Measurements from ENCODE around the gene HCRT.

Gene HCRT

DNA sequence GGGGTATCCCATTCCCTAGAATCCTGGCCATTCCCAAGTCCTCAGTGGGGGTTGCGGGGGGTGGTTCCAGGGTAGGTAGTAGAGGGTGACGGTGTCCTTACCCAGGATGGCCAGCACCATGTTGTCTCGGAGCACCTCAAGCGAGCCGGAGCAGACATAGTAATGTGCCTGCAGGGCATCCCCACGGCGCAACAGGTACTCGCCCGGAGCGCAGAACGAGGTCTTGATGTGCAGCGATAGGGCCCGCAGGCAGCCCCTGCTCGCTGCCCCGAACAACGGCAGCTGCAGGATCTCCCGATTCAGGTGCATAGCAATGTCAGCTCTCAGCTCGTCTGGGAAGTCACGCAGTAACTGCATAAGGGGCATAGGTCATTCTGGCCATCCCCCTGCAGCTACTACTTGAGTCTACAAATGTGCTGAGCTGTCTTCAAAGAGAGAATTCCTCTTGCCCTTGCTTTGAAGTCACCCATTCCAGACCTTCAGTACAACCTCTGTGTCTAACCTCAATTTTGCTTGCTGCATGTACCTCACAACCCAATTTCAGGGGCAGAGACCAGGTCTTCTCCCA is 19.0 kb downstream of the HCRT start:
- no peak for DNase-seq (ENCODE audit: low read depth)
- no peak overlapping the region for H3K4me3 ChIP-seq (ENCODE audit: low read depth, low read length)
- TF ChIP-seq, protein P1, sequence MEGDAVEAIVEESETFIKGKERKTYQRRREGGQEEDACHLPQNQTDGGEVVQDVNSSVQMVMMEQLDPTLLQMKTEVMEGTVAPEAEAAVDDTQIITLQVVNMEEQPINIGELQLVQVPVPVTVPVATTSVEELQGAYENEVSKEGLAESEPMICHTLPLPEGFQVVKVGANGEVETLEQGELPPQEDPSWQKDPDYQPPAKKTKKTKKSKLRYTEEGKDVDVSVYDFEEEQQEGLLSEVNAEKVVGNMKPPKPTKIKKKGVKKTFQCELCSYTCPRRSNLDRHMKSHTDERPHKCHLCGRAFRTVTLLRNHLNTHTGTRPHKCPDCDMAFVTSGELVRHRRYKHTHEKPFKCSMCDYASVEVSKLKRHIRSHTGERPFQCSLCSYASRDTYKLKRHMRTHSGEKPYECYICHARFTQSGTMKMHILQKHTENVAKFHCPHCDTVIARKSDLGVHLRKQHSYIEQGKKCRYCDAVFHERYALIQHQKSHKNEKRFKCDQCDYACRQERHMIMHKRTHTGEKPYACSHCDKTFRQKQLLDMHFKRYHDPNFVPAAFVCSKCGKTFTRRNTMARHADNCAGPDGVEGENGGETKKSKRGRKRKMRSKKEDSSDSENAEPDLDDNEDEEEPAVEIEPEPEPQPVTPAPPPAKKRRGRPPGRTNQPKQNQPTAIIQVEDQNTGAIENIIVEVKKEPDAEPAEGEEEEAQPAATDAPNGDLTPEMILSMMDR (IDR thresholded peaks at IDR 0.05; ENCODE audit: insufficient read depth, low read depth, low read length, missing control alignments) = no peak

DNA sequence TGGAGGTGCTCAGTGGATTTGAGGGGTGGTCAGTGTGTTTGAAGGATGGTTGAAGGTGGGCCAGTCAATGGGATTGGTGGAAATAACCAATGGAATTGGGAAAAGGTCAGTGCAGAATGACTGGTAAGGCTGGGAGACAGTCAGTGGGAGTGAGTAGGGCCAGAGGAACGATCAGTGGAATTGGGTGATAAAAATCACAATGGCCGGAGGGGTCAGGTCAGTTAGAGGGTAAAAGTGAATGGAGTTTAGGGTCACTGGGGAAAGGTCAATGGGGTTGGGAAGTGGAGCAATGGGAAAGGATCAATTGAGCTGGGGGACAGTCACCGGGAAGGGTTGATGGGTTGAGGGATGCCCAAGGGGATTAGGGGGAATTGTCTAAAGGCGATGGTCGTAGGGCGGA is 19.5 kb downstream of the HCRT start:
- TF ChIP-seq, protein P1 (IDR thresholded peaks at IDR 0.05; ENCODE audit: insufficient read depth, low read depth, low read length, missing control alignments) = no peak
- no peak overlapping the region for H3K4me3 ChIP-seq (ENCODE audit: low read depth, low read length)
- DNase-seq (ENCODE audit: low read depth) = no peak

DNA sequence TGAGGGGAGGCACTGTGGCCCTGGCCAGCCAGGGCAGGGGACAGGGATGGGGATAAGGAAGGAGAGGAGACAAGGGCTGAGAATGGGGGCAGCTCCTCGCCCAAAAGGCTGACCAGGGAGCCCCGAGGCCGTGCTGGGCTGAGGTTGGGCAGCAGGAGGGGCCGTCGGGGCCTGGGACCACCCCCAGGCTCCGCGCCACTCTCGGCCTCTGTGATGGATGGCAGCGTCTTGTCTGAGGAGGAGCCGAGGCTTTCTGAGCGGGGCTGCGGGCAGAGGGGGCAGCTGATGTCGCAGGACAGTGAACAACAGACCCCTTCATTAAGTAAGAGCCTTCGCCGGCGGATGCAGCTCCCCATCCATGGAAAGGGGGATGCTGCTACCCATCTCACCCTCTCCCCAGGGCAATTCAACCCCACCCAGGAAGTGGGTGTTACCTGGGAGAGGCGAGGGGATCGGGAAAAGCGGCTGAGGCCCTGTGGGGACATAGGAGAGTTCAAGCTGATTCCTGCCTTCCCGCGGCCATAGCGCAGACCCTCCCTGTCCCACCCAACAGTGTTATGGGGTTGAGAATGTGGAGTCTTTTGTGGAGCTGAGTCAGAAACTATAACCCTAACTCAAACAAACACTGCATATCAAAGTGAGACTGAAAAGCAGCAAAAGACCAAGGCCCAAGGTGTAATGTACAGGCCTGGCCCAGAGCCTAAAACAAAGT is 21.4 kb downstream of the HCRT start:
- TF ChIP-seq, protein P1 (IDR thresholded peaks at IDR 0.05; ENCODE audit: insufficient read depth, low read depth, low read length, missing control alignments) = no peak
- no peak overlapping the region for H3K4me3 ChIP-seq (ENCODE audit: low read depth, low read length)
- DNase-seq (ENCODE audit: low read depth) = no peak

DNA sequence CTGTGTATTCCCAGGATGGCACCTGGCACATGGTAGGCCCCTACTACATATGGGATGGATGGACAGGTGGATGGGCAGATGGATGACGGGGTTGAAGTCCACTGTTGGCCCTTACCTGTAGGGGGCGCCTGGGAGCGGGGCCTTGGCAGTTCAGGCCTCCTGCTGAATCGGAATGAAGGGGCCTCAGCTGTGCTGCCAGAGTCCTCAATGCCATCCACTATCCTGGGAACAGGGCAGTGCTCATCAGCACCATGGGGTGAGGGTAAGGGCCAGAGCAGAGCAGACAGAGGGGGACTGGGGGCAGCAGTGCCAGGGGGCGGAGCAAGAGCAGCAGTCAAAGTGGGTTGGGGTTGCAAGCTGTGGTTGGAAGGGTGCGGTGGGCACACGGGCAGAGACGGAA is 22.1 kb downstream of the HCRT start:
- DNase-seq (ENCODE audit: low read depth) = peak; percentile 51
- TF ChIP-seq, protein P1 (IDR thresholded peaks at IDR 0.05; ENCODE audit: insufficient read depth, low read depth, low read length, missing control alignments) = peak; percentile 66
- no peak overlapping the region for H3K4me3 ChIP-seq (ENCODE audit: low read depth, low read length)

DNA sequence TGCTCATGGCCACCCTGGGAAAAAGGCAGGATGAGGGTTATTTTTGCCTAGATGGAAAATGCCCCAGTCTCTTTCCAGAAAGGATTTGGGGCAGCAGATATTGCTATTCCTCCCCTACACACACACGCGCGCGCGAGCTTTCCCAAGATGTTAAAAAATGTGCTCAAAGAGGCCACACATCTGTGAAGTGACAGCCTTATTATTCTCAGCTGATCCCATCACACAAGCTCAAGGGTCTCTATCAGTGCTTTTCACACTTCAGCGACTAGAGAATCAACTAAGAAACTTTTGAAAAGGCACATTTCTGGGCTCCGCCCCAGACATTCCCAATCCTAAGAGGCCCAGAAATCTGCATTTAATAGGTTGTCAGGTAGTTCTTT is 24.7 kb downstream of the HCRT start:
- H3K4me3 ChIP-seq (ENCODE audit: low read depth, low read length) = no peak overlapping the region
- TF ChIP-seq, protein P1 (IDR thresholded peaks at IDR 0.05; ENCODE audit: insufficient read depth, low read depth, low read length, missing control alignments) = no peak
- DNase-seq (ENCODE audit: low read depth) = no peak

DNA sequence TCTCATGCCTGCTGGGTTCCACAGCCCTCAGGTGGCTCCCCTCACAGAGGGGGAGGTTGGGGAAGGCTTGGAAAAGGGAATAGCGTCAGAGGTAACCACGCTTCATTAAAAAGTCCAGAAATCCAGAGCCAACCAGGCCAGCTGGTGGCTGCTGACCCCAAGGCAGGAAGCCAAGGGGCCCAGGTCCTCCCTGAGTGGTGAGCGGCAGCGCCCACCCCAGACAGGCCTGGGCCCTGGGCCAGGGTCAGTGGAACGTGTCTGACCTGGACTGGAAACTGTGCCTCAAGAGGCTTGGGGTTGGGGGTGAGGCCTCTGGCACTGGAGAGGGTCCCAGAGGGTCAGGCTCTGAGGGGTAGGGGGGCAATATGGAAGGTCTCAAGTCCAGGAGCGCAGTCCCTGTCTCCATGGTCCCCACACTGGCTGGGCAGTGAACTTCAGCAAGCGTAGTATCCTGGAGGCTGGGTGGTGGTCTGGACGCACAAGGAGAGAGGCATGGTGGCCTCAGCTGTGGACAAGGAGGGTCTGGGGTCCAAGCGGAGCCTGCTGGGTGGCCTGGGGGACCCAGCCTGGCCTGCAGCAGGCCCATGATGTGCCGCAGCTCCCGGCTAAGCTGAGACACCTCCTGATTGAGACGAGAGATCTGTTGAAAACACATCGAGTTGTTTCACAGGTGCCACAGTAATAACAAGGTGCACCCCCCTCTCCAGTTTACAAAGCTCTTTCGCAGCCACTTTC is 25.3 kb downstream of the HCRT start:
- DNase-seq (ENCODE audit: low read depth) = no peak
- no peak overlapping the region for H3K4me3 ChIP-seq (ENCODE audit: low read depth, low read length)
- TF ChIP-seq, protein P1 (IDR thresholded peaks at IDR 0.05; ENCODE audit: insufficient read depth, low read depth, low read length, missing control alignments) = no peak

Measured in GM12865 (cell line).